Activated B cell treated with CpG ODN at 0.5 μM for 24 hours (primary cell): ENCODE data around the gene ITGAE. TPM values are rescaled to one million over a fixed set of nuclear protein-coding genes. Genes with fewer than 3 reads are reported as not detected.
A peak's percentile ranks its signal among the peaks of the same experiment; 100 is the strongest.

Experiments
- ATAC-seq: fragments of 200-7000 bp; cut with Tn5 transposase; one replicate; pipeline ENCODE4 v1.10.0; 2021; ENCODE audit warnings: low read depth, mild to moderate bottlenecking, moderate library complexity
- CTCF ChIA-PET: fragments of 350-600 bp; sonication (Branson Sonifier 250); formaldehyde crosslinking; loops from one replicate; lab custom pipeline; 2021; ENCODE audit warnings: antibody characterized with exemption; lab: Charles Lee
- POLR2A ChIA-PET: fragments of 350-600 bp; sonication (Branson Sonifier 250); formaldehyde crosslinking; loops from one replicate; lab custom pipeline; 2021; ENCODE audit warnings: antibody characterized with exemption; lab: Charles Lee
- DNase-seq: peaks from one replicate; pipeline ENCODE4 v3.0.0; 2022
- H3K27ac Mint-ChIP-seq: one replicate; pipeline ENCODE4 v1.8.0; 2020; ENCODE audit warnings: mixed read lengths
- H3K27me3 Mint-ChIP-seq: one replicate; pipeline ENCODE4 v1.8.0; 2021; ENCODE audit warnings: mixed read lengths
- H3K36me3 Mint-ChIP-seq: one replicate; pipeline ENCODE4 v1.8.0; 2021; ENCODE audit warnings: low read depth, mixed read lengths
- H3K4me1 Mint-ChIP-seq: one replicate; pipeline ENCODE4 v1.8.0; 2021; ENCODE audit warnings: mixed read lengths
- H3K4me3 Mint-ChIP-seq: one replicate; pipeline ENCODE4 v1.8.0; 2020; ENCODE audit warnings: mild to moderate bottlenecking, mixed read lengths
- H3K9me3 Mint-ChIP-seq: one replicate; pipeline ENCODE4 v1.8.0; 2020; ENCODE audit warnings: mixed read lengths
- intact Hi-C: fragments of 100-400 bp; cut with micrococcal nuclease; formaldehyde crosslinking; loops from one replicate; pipeline ENCODE4 v1.15.1; 2024
- total RNA-seq: library from RNA; stranded (reverse); gene quantifications from 2 replicates; pipeline ENCODE4 v1.2.3, GENCODE V29; 2022
- TF ChIP-seq, protein P1 (sequence below): fragments of 200-600 bp; IDR thresholded peaks from one replicate; pipeline ENCODE4 v1.8.0; 2022; ENCODE audit warnings: antibody characterized with exemption, mild to moderate bottlenecking

Gene ITGAE
- total RNA-seq, 1 donor from 2014 or later, result 45.3 TPM

DNA sequence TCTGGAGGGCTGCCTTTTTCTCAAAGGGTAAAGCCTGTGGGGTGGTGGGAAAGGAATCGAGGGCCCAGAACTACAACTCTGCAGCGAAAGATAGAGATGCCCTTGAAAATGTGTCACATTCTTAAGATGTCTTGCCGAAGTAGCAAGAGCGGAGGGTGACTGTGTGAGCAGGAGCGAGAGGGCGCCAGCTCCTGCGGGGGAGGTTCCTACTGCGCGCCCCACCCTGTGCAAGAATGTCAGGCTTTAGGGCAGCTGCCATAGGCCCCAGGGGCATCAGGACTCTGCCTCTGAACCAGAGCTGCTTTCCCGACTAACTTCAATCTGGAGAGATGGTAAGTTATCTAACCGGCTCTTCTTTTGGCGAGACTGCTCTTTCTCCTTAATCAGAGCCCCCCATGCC lies 11.8 kb upstream of the ITGAE start:
- Mint-ChIP-seq H3K9me3 (no peaks in the 10 kb centered on the region), H3K36me3 (peaks cover 71% of the 10 kb centered on the region), H3K4me1 (peaks cover 47% of the 10 kb centered on the region), H3K27ac (no peak overlapping the region), H3K4me3 (no peak overlapping the region), H3K27me3 (no peaks in the 10 kb centered on the region)
- ChIA-PET CTCF (interaction anchor here (2.2 kb wide), 1 partner anchor 75 kb away, joined by 11 read pairs; no protein-coding TSS in a partner anchor), POLR2A (interaction anchor here (0.6 to 0.8 kb wide), 2 partner anchors 16 to 119 kb away, joined by 3 to 4 read pairs; no protein-coding TSS in a partner anchor)
- TF ChIP-seq, protein P1, sequence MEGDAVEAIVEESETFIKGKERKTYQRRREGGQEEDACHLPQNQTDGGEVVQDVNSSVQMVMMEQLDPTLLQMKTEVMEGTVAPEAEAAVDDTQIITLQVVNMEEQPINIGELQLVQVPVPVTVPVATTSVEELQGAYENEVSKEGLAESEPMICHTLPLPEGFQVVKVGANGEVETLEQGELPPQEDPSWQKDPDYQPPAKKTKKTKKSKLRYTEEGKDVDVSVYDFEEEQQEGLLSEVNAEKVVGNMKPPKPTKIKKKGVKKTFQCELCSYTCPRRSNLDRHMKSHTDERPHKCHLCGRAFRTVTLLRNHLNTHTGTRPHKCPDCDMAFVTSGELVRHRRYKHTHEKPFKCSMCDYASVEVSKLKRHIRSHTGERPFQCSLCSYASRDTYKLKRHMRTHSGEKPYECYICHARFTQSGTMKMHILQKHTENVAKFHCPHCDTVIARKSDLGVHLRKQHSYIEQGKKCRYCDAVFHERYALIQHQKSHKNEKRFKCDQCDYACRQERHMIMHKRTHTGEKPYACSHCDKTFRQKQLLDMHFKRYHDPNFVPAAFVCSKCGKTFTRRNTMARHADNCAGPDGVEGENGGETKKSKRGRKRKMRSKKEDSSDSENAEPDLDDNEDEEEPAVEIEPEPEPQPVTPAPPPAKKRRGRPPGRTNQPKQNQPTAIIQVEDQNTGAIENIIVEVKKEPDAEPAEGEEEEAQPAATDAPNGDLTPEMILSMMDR, result no peak
- ATAC-seq (no peak), DNase-seq (no peak)
- intact Hi-C loops, result no loop called here

- no peak overlapping the region for H3K27ac Mint-ChIP-seq
- peaks cover 76% of the 10 kb centered on the region for H3K36me3 Mint-ChIP-seq
- TF ChIP-seq, protein P1, result no peak
- POLR2A ChIA-PET, result interaction anchor here (0.6 to 1.5 kb wide), 4 partner anchors 16 to 118 kb away, joined by 3 to 4 read pairs (median 4); no protein-coding TSS in a partner anchor
- intact Hi-C loops, result no loop called here
- H3K4me3 Mint-ChIP-seq, result no peak overlapping the region
- H3K9me3 Mint-ChIP-seq, result no peaks in the 10 kb centered on the region
- CTCF ChIA-PET, result interaction anchor here (0.6 to 2.2 kb wide), 3 partner anchors 33 to 119 kb away, joined by 4 to 11 read pairs (median 5); partner anchors contain the start of gene NCBP3
- no peak for ATAC-seq
- no peak for DNase-seq
- peaks cover 46% of the 10 kb centered on the region for H3K4me1 Mint-ChIP-seq
- no peaks in the 10 kb centered on the region for H3K27me3 Mint-ChIP-seq
Observed at GRCh38 chr17:3812284-3812683, 11.3 kb upstream of the ITGAE start.

GRCh38 chr17:3810019-3810418 lies 9.0 kb upstream of the ITGAE start:
- CTCF ChIA-PET, result interaction anchor here (1.2 to 1.6 kb wide), 4 partner anchors 10 to 74 kb away, joined by 3 to 8 read pairs (median 4); no protein-coding TSS in a partner anchor
- TF ChIP-seq, protein P1, result no peak

GRCh38 chr17:3809135-3809534 lies 8.1 kb upstream of the ITGAE start:
- ATAC-seq, result no peak
- ChIA-PET POLR2A (interaction anchor here (0.7 kb wide), 1 partner anchor 66 kb away, joined by 7 read pairs; no protein-coding TSS in a partner anchor), CTCF (interaction anchor here (1.6 kb wide), 1 partner anchor 71 kb away, joined by 8 read pairs; no protein-coding TSS in a partner anchor)
- Mint-ChIP-seq H3K36me3 (peaks cover 64% of the 10 kb centered on the region), H3K27me3 (no peaks in the 10 kb centered on the region), H3K9me3 (no peaks in the 10 kb centered on the region), H3K4me3 (no peak overlapping the region), H3K4me1 (peaks cover 43% of the 10 kb centered on the region), H3K27ac (no peak overlapping the region)
- TF ChIP-seq, protein P1, result no peak
- intact Hi-C loops, result no loop called here
- no peak for DNase-seq

More at GRCh38 chr17:3810019-3810418, 9.0 kb upstream of the ITGAE start:
- ATAC-seq, result peak; percentile 65
- Mint-ChIP-seq H3K27me3 (no peaks in the 10 kb centered on the region), H3K4me1 (peaks cover 35% of the 10 kb centered on the region), H3K36me3 (peaks cover 73% of the 10 kb centered on the region), H3K27ac (peak overlapping the region; percentile 87), H3K4me3 (peak overlapping the region; percentile 49), H3K9me3 (no peaks in the 10 kb centered on the region)
- DNase-seq, result no peak
- intact Hi-C loops, result no loop called here
- POLR2A ChIA-PET, result interaction anchor here (0.5 to 1.4 kb wide), 5 partner anchors 36 to 116 kb away, joined by 3 to 6 read pairs (median 3); partner anchors contain the start of gene NCBP3

DNA sequence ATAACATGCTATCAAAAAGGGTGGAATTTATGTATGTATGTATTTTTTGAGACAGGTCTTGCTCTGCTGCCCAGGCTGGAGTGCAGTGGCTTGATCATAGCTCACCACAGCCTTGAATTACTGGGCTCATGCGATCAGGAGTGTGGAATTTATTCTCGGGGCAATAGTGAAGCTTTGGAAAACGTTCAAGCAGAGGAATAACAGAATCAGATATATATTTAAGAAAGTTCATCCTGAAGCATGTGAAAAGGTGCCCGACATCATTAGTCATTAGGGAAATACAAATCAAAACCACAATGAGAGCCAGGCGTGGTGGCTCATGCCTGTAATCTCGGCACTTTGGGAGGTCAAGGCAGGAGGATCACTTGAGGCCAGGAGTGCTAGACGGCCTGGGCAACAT lies 7.7 kb upstream of the ITGAE start:
- TF ChIP-seq, protein P1, result no peak
- peak overlapping the region; percentile 54 for H3K27ac Mint-ChIP-seq
- CTCF ChIA-PET, result no interaction called here

More for the DNA sequence above, 7.7 kb upstream of the ITGAE start:
- POLR2A ChIA-PET, result no interaction called here
- intact Hi-C loops, result no loop called here
- Mint-ChIP-seq H3K27me3 (no peaks in the 10 kb centered on the region), H3K4me1 (peaks cover 47% of the 10 kb centered on the region), H3K36me3 (peaks cover 60% of the 10 kb centered on the region), H3K4me3 (no peak overlapping the region), H3K9me3 (no peaks in the 10 kb centered on the region)
- DNase-seq, result no peak
- no peak for ATAC-seq
